Erythroblast (primary cell): ENCODE results near the gene TXNL4A.

Experiments used
- DNase-seq, 2 experiments: peaks; one replicate each; lab custom pipeline; 2025; lab: John Stamatoyannopoulos, UW
- GATA1 ChIP-seq: IDR thresholded peaks from 2 replicates; pipeline ENCODE4 v1.6.1; 2011; ENCODE audit warnings: low read depth, mild to moderate bottlenecking, control low read depth, low read length, moderate library complexity
- POLR2A ChIP-seq: IDR thresholded peaks from 2 replicates; pipeline ENCODE4 v1.6.1; 2011; ENCODE audit warnings: mild to moderate bottlenecking, low read length

TXNL4A gene

DNA sequence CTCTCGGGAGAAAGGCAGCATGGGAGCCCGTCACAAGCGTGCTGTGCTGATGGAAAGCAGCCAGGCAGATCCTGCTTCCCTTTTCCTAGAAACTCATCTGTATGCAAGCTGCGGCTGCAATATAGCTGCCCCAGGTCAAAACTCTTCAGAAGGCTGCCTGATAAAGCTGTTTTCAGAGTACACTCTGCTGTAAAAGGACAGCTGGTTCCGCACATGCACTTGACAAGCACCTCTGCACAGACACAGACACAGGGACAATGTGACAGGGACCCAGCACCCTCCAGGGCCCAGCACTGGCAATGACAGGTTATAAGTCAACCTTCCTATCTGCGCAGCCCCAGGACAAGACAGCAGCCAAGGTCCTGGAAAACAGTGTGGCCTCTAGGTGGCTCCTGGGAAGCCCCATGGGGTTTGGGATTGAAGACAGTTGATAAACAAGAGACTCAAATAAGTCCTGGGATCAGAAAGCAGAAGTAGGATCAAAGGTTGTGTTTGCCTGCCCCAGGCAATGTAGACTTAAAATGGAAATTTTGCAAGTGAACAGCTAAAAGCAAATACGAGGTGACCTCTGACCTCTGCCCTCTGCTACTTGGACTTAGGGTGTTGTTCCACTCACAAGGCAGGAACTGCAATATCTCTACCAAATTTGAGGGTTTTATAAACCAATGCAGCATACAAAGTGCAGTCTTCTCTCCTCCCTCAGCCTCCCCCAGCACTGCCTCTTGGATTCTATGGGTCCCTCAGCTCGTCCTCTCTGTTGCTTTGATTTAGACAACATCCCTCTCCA is 53.9 kb downstream of the TXNL4A start:
- no peak for DNase-seq
- no peak for TF ChIP-seq POLR2A
- no peak for TF ChIP-seq GATA1

GRCh38 chr18:79933765-79934164 is 54.6 kb downstream of the TXNL4A start:
- no peak for TF ChIP-seq GATA1
- no peak for TF ChIP-seq POLR2A
- no peak for DNase-seq

DNA sequence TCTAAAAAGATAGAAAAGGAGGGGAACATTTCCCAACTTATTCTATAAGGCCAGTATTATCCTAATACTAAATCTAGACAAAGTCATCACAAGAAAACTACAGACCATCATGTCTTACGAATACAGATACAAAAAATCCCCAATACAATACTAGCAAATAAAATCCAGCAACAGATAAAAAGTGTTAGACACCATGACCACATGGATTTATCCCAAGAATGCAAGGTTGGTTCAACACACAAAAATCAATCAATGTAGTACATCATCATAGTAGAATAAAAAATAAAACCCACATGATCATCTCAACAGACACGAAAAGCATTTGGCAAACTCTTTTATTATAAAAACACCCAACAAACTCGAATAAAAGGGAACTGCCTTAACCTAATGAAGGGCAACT is 55.5 kb downstream of the TXNL4A start:
- DNase-seq = peak; percentile 33 to 59
- TF ChIP-seq POLR2A (no peak), GATA1 (no peak)

- DNase-seq = no peak
- no peak for TF ChIP-seq POLR2A
- no peak for TF ChIP-seq GATA1
Observed at GRCh38 chr18:79931475-79931874, 56.9 kb downstream of the TXNL4A start.

DNA sequence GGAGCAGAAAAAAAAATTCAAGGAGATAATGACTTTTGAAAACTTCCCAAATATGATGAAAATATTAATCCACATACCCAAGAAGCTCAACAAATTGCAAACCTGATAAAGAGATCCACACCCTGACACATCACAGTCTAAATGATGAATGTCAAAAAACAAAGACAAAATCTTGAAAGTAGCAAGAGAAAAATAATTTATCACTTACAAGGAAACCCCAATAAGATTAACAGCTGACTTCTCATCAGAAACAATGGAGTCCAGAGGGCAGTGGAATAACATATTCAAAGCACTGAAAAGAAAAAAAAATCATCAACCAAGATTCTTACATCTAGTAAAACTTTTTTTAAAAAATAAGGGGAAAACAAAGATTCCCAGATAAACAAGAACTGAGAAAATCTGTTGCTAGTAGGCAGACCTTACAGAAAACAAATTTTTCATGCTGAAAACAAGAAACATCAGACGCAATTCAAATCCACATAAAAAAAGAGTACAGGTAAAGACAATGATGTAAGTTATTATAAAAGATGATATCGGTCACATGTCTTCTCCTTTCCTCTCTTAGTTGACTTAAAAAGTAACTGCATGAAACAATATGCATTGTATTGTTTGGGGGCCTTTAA is 58.2 kb downstream of the TXNL4A start:
- TF ChIP-seq POLR2A (no peak), GATA1 (no peak)
- DNase-seq = peak; percentile 55 to 57

DNA sequence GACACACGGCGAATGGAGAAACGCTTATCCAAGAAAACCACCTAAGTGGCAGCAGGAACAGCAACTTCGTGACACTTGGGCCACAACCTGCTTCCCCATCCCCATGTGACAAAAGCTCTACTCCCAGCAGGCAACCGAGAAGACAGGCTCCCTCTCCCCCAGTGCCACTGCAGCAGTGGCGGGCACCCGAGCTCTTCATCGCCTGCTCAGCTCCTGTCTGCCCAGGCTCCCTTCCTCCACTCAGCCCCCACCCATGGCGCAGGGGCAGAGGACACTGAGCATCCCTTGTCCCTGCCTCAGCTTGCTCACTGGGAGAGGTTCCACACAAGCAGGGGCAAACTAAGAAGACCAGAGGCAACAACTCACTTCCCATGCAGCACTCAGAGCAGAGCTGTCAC is 59.8 kb downstream of the TXNL4A start:
- TF ChIP-seq POLR2A (no peak), GATA1 (no peak)
- DNase-seq = no peak

DNA sequence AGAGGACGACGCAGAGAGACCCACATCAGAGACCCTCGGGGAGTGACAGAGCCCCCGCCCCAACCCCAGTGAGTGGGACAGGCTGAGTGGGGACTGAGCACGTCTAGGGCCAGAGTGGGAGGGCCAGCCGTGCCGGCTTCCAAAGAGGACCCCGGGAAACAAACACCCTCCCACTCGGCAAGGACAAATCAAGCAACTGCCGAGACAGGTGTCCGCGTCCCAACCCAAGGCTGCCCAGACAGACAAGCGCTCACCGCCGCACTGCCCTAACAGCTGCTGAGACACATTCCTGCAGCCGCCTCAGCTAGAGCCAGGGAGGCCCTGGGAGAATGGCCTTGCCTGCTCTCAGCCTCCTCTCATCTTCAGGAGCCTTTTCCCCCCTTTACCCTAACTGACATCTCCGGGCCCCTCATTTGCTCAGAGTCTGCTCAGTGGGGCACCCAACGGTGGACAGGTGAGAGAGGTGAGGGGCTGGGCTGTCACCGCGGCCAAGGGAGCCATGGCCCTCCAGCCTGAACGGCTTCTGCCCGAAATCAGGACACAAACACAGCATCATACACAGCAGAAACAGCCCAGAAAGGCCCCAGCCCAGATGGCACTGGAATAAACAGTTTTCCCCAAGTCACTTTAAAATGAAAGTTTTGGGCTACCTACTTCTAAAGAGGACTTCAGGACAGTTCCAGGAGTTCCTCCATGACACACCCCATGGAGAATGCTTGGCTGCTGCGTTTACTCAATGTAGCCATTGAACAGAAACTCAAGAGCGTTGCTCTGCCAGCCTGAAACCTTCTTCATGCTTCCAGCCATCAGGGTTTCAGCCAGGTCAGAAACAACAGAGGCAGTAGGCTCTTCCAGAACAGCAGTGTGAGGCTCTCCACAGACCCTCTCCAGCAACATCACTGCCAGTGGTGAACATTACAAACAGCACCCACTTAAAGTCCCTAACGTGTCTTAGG is 60.5 kb downstream of the TXNL4A start:
- no peak for DNase-seq
- no peak for TF ChIP-seq POLR2A
- no peak for TF ChIP-seq GATA1

- TF ChIP-seq GATA1 = no peak
- no peak for TF ChIP-seq POLR2A
- no peak for DNase-seq
Observed at GRCh38 chr18:79926715-79927606, 61.4 kb downstream of the TXNL4A start.

DNA sequence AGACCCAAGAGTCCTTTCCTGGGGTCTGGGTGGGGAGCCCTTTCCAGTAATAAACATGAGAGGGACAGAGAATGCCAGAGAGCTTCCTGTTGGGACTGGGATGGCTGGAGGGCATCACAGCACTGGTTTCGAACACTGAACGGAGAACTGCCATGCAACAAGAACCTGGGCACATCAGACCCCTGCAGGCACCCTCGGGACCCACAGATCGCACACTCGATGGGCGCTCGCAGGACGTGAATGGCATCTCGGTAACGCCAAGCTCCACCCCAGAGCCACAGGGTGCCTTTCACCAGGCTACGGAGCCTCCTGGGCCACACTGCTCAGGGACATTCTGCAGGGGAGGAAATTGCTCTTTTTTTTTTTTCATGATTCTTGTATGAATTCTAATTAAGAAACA is 62.1 kb downstream of the TXNL4A start:
- no peak for DNase-seq
- TF ChIP-seq POLR2A = no peak
- TF ChIP-seq GATA1 = no peak

DNA sequence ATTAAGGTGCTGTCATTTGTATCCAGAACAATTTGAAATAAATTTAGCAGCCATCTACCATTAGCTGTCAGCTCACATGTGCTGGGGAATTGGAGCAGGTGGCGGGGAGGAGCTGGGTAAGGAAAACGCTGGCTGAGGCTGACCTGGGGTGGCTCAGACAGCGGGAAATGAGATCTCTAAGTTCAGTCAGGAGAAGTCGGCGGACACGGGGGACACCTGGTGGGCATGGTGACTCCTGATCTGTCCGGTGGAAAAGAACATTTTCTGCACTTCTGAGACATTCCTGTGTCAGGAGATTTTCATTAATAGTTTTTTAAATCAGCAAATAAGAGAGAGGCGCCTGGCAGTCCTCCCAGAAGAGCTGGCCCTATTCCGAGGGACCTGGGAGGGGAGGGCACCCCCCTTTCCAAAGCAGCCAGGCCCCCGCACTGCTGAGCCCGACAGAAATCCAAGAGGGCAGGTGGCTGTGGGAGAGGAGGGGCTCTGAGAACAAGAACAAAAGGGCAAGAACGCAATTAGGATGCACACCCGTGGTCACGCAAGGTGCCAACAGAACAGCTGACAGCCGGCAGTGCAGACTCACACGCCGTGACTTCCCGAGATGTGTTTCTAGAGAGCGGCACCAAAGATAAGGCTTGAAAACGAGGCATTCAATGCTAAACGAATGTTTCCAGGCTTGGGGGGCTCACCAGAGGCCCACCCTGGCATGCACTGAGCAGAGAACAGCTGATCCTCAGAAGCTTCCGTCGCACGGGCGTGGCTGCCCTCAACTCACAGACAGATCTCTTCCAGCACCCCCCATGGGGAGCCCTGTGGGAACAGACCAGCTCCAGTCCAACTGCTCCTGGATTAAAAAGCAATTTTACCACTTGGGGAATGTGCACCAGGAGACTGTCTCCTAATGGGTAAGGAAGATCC is 63.3 kb downstream of the TXNL4A start:
- no peak for TF ChIP-seq POLR2A
- TF ChIP-seq GATA1 = no peak
- DNase-seq = no peak

DNA sequence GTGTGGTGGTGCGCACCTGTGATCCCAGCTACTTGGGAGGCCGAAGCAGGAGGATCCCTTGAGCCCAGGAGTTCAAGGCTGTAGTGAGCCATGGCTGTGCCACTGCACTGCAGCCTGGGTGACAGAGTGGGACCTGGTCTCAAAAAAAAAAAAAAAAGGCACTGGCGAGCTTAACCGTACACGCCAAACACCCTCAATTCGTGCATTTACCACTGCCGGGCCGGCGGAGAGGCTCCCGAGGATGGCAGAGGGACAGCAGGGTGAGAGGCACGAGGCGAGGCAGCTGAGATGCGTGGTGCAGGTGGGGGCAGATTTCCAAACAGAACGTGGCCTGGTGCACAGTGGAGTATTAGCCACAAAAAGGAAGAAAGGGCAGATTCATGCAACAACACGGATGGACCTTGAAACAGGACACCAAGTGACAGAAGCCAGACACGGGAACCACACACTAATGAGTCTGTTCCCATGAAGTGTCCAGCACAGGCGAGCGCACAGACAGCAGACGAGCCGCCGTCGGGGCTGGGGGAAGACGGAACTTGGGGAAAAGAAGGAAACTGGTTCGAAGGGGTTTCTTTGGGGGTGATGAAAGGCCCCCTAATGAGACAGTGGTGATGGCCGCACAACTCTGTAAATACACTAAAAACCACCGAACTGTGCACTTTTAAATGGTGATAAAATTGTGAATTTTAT is 64.3 kb downstream of the TXNL4A start:
- no peak for DNase-seq
- TF ChIP-seq GATA1 (no peak), POLR2A (no peak)
